ENCODE results near the gene TRMT61A.

DNA sequence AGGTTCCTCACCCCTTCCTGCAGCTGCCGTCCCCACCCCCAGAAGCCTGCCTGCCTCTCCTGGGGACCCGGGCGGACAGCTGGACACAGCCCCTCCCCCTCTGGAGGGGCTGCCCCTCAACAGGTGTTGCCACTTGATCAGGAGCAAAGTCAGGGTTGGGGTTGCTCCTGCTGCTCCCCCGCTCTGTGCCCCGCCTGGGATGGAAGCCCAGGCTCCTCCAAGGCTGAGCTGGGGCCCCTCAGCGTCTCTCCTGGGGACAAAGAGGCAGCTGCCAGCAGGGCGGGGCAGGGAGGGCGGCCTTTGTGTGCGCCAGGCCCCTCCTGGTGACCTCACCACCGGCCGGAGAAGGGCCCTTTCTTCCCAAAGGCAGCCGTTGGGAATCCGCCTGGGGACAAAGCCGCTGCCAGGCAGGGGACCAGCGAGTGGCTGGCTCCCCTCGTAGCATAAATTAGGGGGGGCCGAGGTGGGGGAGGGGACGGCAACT, 13.7 kb downstream of the TRMT61A start:
- TF ChIP-seq, protein P1, sequence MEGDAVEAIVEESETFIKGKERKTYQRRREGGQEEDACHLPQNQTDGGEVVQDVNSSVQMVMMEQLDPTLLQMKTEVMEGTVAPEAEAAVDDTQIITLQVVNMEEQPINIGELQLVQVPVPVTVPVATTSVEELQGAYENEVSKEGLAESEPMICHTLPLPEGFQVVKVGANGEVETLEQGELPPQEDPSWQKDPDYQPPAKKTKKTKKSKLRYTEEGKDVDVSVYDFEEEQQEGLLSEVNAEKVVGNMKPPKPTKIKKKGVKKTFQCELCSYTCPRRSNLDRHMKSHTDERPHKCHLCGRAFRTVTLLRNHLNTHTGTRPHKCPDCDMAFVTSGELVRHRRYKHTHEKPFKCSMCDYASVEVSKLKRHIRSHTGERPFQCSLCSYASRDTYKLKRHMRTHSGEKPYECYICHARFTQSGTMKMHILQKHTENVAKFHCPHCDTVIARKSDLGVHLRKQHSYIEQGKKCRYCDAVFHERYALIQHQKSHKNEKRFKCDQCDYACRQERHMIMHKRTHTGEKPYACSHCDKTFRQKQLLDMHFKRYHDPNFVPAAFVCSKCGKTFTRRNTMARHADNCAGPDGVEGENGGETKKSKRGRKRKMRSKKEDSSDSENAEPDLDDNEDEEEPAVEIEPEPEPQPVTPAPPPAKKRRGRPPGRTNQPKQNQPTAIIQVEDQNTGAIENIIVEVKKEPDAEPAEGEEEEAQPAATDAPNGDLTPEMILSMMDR (conservative IDR thresholded peaks at IDR 0.05): no peak
- no peak for TF ChIP-seq EZH2 (IDR thresholded peaks at IDR 0.05; ENCODE audit: low read depth)
